GM15510 (cell line): ENCODE data around the gene DDR1.
A peak's percentile ranks its signal among the peaks of the same experiment; 100 is the strongest.

ENCODE experiments used
- POLR2A ChIP-seq: IDR thresholded peaks from 3 replicates; pipeline ENCODE4 v1.6.1; 2011; ENCODE audit warnings: borderline replicate concordance; ENCODE audit not compliant: insufficient read length; ENCODE audit errors: extremely low read depth

The DDR1 gene

GRCh38 chr6:30884521-30885480, 482 bp downstream of the DDR1 start:
- TF ChIP-seq POLR2A: peak; percentile 10

GRCh38 chr6:30885481-30885998, 1.2 kb downstream of the DDR1 start:
- TF ChIP-seq POLR2A: no peak

GRCh38 chr6:30885999-30886896, 1.9 kb downstream of the DDR1 start:
- no peak for TF ChIP-seq POLR2A

- TF ChIP-seq POLR2A: no peak
These were observed 2.6 kb downstream of the DDR1 start for GRCh38 chr6:30886897-30887255.

GRCh38 chr6:30887901-30888815, 3.8 kb downstream of the DDR1 start:
- TF ChIP-seq POLR2A: no peak

- no peak for TF ChIP-seq POLR2A
These were observed 4.6 kb downstream of the DDR1 start for GRCh38 chr6:30888816-30889495.

GRCh38 chr6:30889496-30889885, 5.2 kb downstream of the DDR1 start:
- TF ChIP-seq POLR2A: no peak

GRCh38 chr6:30889921-30890645, 5.8 kb downstream of the DDR1 start:
- TF ChIP-seq POLR2A: no peak

GRCh38 chr6:30890646-30891449, 6.5 kb downstream of the DDR1 start:
- no peak for TF ChIP-seq POLR2A

- TF ChIP-seq POLR2A: no peak
These were observed 7.1 kb downstream of the DDR1 start for GRCh38 chr6:30891450-30891723.

GRCh38 chr6:30891816-30892538, 7.7 kb downstream of the DDR1 start:
- TF ChIP-seq POLR2A: no peak
